Gastroesophageal sphincter (tissue), 4 donors: Measurements from ENCODE around the gene CLSTN2. TPM values are rescaled to one million over a fixed set of nuclear protein-coding genes. Genes with fewer than 3 reads are reported as not detected.

Experiments used
- ATAC-seq: fragments of 150-250 bp; one replicate; pipeline ENCODE4 v1.9.1; 2016; ENCODE audit warnings: mild to moderate bottlenecking, moderate library complexity
- H3K27ac ChIP-seq, 4 donors: fragments of 200-600 bp; sonication (generic) in 3 of 4; 1 replicate in 3 of 4; 2 replicates in 1 of 4; pipeline ENCODE4 v1.5.1; 2016 to 2019
- H3K27me3 ChIP-seq: fragments of 200-600 bp; sonication (generic); one replicate; pipeline ENCODE4 v1.5.1; 2019
- H3K36me3 ChIP-seq, 2 donors: fragments of 200-600 bp; sonication (generic); one replicate each; pipeline ENCODE4 v1.5.1; 2019; ENCODE audit warnings: control low read depth in 1 of 2
- H3K4me1 ChIP-seq, 3 donors: fragments of 200-600 bp; sonication (generic); 1 replicate in 2 of 3; 2 replicates in 1 of 3; pipeline ENCODE4 v1.5.1; 2016 to 2019; ENCODE audit warnings: control low read depth in 2 of 3
- H3K4me3 ChIP-seq, 2 donors: fragments of 200-600 bp; sonication (generic); one replicate each; pipeline ENCODE4 v1.5.1; 2019; ENCODE audit warnings: mild to moderate bottlenecking in 1 of 2, moderate library complexity in 1 of 2
- H3K9me3 ChIP-seq, 3 donors: fragments of 200-600 bp; sonication (generic); one replicate each; pipeline ENCODE4 v1.5.1; 2017 to 2019; ENCODE audit warnings: control low read depth in 2 of 3
- EP300 ChIP-seq: sonication (generic); formaldehyde crosslinking; IDR thresholded peaks from one replicate; pipeline ENCODE4 v1.6.1; 2017; ENCODE audit warnings: antibody characterized with exemption, mild to moderate bottlenecking
- POLR2A ChIP-seq, 2 donors: fragments of 450-650 bp; IDR thresholded peaks; one replicate each; pipeline ENCODE4 v1.6.1; 2017; ENCODE audit warnings: antibody characterized with exemption in 2 of 2, mild to moderate bottlenecking in 2 of 2, moderate library complexity in 1 of 2
- POLR2AphosphoS5 ChIP-seq: sonication (generic); formaldehyde crosslinking; IDR thresholded peaks from one replicate; pipeline ENCODE4 v1.6.1; 2017; ENCODE audit warnings: antibody characterized with exemption
- WGBS, 2 donors: methylation state at CpG; one replicate each; pipeline ENCODE4 v1.1.5; 2018; ENCODE audit warnings: low coverage in 1 of 2; 5-methylcytosine and 5-hydroxymethylcytosine counted together
- total RNA-seq, 4 donors: library from RNA; depleted of rRNA; stranded (reverse); fragments of >200 nt; gene quantifications; one replicate each; pipeline ENCODE4 v1.1.0, GENCODE V29; 2016
- TF ChIP-seq, protein P1 (sequence below), 4 experiments: fragments of 200-600 bp in 2 of 4; fragments of 450-650 bp in 2 of 4; sonication (generic) in 1 of 4; IDR thresholded peaks; one replicate each; pipeline ENCODE4 v1.5.1; 2017 to 2019; ENCODE audit warnings: antibody characterized with exemption in 4 of 4, mild to moderate bottlenecking in 2 of 4, moderate library complexity in 2 of 4

The CLSTN2 gene
- total RNA-seq, 4 donors from 2014 or later = 6.6 to 9.7 (median 7.7) TPM

DNA sequence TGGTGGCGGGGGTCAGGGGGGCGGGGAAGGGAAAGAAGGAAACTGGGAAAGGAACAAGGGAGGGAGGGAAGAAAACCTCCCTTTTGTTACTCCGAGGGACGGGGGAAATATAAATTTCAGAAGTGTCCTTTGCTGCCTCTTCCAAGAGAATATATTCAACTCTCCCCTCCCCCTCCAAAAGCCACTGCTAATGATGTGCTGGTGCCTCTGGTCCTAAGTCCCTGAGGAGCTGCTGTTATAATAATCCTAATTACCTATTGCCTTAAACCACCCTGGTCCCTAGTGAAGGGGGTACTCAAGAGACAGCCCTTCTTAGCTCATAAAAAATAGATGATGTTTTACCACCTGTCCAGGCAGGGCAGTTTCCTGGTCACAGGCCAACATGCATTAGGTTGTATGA is 624.6 kb downstream of the CLSTN2 start:
- no peaks in the 10 kb centered on the region for H3K27me3 ChIP-seq
- H3K9me3 ChIP-seq = no peaks in the 10 kb centered on the region
- no peaks in the 10 kb centered on the region for H3K4me1 ChIP-seq
- ATAC-seq = no peak
- no peak overlapping the region for H3K4me3 ChIP-seq
- no peak overlapping the region for H3K27ac ChIP-seq
- WGBS, 2 donors = 55 to 60% methylated on average over 3 to 4 of the region's 4 CpGs
- no peak for TF ChIP-seq EP300
- TF ChIP-seq POLR2AphosphoS5 = no peak
- TF ChIP-seq, protein P1, sequence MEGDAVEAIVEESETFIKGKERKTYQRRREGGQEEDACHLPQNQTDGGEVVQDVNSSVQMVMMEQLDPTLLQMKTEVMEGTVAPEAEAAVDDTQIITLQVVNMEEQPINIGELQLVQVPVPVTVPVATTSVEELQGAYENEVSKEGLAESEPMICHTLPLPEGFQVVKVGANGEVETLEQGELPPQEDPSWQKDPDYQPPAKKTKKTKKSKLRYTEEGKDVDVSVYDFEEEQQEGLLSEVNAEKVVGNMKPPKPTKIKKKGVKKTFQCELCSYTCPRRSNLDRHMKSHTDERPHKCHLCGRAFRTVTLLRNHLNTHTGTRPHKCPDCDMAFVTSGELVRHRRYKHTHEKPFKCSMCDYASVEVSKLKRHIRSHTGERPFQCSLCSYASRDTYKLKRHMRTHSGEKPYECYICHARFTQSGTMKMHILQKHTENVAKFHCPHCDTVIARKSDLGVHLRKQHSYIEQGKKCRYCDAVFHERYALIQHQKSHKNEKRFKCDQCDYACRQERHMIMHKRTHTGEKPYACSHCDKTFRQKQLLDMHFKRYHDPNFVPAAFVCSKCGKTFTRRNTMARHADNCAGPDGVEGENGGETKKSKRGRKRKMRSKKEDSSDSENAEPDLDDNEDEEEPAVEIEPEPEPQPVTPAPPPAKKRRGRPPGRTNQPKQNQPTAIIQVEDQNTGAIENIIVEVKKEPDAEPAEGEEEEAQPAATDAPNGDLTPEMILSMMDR (IDR thresholded peaks at IDR 0.05) = no peak
- no peak for TF ChIP-seq POLR2A (IDR thresholded peaks at IDR 0.05)
- H3K36me3 ChIP-seq = no peaks in the 10 kb centered on the region

- Histone ChIP-seq H3K36me3 (no peaks in the 10 kb centered on the region), H3K4me1 (no peaks in the 10 kb centered on the region), H3K27ac (no peak overlapping the region), H3K27me3 (no peaks in the 10 kb centered on the region), H3K9me3 (no peaks in the 10 kb centered on the region), H3K4me3 (no peak overlapping the region)
- WGBS, 2 donors = 71 to 75% methylated on average over 2 to 7 of the region's 7 CpGs
- peak; percentile 14 for ATAC-seq
- TF ChIP-seq, protein P1 (IDR thresholded peaks at IDR 0.05) = no peak
- TF ChIP-seq EP300 (no peak), POLR2AphosphoS5 (no peak), POLR2A (IDR thresholded peaks at IDR 0.05) (no peak)
These were observed 628.3 kb downstream of the CLSTN2 start for GRCh38 chr3:140563206-140563760.

- no peak overlapping the region for H3K4me3 ChIP-seq
- no peak for TF ChIP-seq EP300
- TF ChIP-seq POLR2A (IDR thresholded peaks at IDR 0.05) = no peak
- TF ChIP-seq POLR2AphosphoS5 = no peak
- TF ChIP-seq, protein P1 (IDR thresholded peaks at IDR 0.05) = no peak
- ATAC-seq = no peak
- H3K27ac ChIP-seq = no peak overlapping the region
- peaks cover 0 to 22% (median 0%) of the 10 kb centered on the region in 3 donors for H3K4me1 ChIP-seq
- no peaks in the 10 kb centered on the region for H3K9me3 ChIP-seq
- H3K27me3 ChIP-seq = no peaks in the 10 kb centered on the region
- H3K36me3 ChIP-seq = no peaks in the 10 kb centered on the region
- WGBS, 2 donors = 89 to 100% methylated on average over 2 of the region's 2 CpGs
These were observed 633.1 kb downstream of the CLSTN2 start for GRCh38 chr3:140568131-140568530.

- Histone ChIP-seq H3K36me3 (no peaks in the 10 kb centered on the region), H3K4me1 (peaks cover 0 to 27% (median 0%) of the 10 kb centered on the region in 3 donors), H3K27ac (no peak overlapping the region), H3K27me3 (no peaks in the 10 kb centered on the region), H3K9me3 (no peaks in the 10 kb centered on the region), H3K4me3 (no peak overlapping the region)
- ATAC-seq = no peak
- 60 to 72% methylated on average over 1 to 3 of the region's 3 CpGs for WGBS, 2 donors
- TF ChIP-seq EP300 (no peak), POLR2A (IDR thresholded peaks at IDR 0.05) (no peak), POLR2AphosphoS5 (no peak)
- TF ChIP-seq, protein P1 (IDR thresholded peaks at IDR 0.05) = no peak
These were observed 634.0 kb downstream of the CLSTN2 start for GRCh38 chr3:140568842-140569520.

DNA sequence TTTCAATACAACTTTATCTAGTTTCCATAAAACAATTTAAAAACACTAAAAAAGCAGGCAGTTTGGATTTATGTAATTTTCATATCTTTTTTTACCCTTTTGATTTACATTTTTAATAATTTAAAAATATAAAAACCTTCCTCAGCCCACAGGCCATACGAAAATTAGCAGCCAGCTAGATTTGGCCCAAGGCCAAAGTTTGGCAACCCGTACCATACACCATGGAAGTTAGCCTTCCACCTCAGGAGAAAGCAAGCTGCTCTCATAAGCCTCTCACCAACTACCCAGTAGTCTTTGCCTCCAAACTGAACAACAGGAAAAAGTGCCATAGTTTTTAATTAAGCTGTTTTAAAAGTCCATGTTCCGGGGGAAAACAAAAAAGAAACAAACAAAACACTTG is 635.6 kb downstream of the CLSTN2 start:
- WGBS, 2 donors = 51 to 61% methylated on average over 3 of the region's 3 CpGs
- no peak for ATAC-seq
- Histone ChIP-seq H3K27me3 (no peaks in the 10 kb centered on the region), H3K36me3 (no peaks in the 10 kb centered on the region), H3K4me3 (no peak overlapping the region), H3K4me1 (peaks cover 0 to 27% (median 0%) of the 10 kb centered on the region in 3 donors), H3K9me3 (no peaks in the 10 kb centered on the region), H3K27ac (no peak overlapping the region)
- TF ChIP-seq, protein P1 (IDR thresholded peaks at IDR 0.05) = no peak
- TF ChIP-seq POLR2AphosphoS5 = no peak
- TF ChIP-seq EP300 = no peak
- TF ChIP-seq POLR2A (IDR thresholded peaks at IDR 0.05) = no peak
